CD4-positive, alpha-beta T cell treated with Interleukin-1 beta for 1 hour (primary cell): ENCODE data around the gene C9orf50.
"Not testable (repeated sequence)": the region's sequence is repeated elsewhere in the genome, so short reads cannot be mapped to it uniquely, and the experiment has no call there.

Source experiments
- DNase-seq, 2 donors: peaks; one replicate each; pipeline ENCODE4 v3.0.0-alpha.2; 2020 to 2022

The C9orf50 gene

DNA sequence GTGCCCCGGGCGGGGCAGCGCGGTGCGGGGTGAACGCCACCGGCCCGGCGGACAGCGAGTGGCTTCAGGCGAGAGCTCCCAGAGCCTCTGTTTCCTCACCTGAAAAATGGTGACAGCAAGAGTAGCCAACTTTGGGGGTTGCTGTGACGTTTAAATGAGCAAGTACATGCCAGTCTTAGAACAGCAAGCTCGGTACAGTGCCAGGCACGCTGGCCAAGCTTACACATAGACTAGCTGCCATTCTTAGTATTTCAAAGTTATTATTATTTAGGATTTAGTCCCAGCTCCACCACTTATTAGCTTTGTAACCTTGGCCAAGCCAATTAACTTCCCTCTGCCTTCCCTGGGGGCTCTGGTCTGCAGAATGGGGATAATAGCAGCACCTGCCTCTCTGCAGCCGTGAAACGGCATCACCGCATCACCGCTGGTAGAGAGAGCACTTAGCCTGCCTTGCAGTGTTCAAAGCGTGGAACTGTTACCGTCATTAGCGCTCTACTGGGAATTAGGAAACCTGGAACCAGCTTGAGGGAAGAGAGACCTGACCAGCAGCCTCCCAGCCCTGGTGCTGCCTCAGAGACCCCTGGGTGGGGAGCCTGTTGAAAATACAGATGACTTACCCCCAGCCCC is at the start of gene C9orf50:
Gene C9orf50, minus strand, starts transcription at position 433 of the 627 bp plus-strand sequence. CDS start 527 bp downstream, outside the sequence.
- no peak for DNase-seq

DNA sequence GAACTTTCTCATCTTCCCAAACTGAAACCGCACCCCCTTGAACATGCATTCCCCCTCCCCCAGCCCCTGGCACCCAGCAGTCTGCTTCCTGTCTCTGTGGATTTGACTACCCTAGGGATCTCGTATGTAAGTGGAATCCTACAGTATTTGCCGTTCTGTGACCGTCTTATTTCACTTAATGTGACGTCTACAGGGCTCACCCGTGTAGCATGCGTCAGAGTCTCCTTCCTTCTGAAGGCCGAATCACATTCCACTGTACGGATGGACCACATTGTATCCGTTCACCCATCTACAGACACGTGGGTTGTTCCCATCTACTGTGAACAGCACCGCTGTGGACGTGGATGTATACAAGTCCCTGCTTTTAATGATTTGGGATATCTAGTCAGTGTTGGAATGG is 49.0 kb upstream of the C9orf50 start:
- DNase-seq: no peak

DNA sequence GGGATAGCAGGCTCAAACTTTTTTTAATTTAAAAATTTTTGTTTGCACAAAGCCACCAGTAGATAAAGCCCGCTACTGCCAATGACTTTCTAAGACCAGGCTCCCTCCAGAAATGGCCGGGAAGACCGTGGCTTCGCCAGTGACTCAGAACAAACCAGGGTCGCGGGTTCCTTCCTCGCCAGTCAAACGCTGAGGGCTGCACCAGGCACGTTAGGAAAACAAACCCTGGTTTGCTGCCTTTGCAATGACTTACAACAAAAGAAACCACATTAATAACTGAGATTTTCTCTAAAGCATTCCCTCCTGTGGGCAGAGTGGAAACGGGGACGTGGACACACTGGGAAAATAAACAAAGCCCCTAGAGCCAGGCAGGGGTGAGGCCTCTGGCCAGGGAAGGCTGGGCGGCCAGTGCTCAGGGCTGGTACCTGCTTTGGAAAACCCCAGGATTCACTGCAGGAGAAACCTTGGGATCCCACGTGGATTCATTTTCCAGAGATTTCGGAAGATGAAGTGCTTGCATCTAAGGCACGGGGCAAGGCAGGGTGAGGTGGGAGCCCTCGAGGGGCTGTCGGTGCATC is 48.3 kb upstream of the C9orf50 start:
- no peak for DNase-seq

- no peak for DNase-seq
Observed at GRCh38 chr9:129667850-129668249, 46.9 kb upstream of the C9orf50 start.

DNA sequence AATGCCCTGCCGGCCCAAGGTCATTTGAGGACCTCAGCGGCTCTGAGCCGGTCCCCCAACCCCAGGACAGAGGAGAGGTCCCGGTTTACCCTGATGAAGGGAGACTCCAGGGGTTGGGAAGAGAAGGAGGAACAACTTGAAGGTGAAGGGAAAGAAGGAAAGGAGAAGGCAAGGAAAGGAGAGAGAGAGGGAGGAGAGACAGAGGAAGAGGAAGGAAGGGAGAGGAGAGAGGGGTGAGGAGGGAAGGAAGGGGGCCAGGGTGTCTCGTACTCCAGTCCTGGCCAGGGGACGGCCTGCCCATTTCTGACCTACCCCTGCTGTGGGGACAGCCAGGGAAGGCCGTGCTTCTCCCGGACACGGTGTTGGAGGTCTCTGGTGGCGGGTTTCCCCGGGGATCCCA is 46.5 kb upstream of the C9orf50 start:
- DNase-seq: no peak

GRCh38 chr9:129666575-129666974 is 45.7 kb upstream of the C9orf50 start:
- no peak for DNase-seq

DNA sequence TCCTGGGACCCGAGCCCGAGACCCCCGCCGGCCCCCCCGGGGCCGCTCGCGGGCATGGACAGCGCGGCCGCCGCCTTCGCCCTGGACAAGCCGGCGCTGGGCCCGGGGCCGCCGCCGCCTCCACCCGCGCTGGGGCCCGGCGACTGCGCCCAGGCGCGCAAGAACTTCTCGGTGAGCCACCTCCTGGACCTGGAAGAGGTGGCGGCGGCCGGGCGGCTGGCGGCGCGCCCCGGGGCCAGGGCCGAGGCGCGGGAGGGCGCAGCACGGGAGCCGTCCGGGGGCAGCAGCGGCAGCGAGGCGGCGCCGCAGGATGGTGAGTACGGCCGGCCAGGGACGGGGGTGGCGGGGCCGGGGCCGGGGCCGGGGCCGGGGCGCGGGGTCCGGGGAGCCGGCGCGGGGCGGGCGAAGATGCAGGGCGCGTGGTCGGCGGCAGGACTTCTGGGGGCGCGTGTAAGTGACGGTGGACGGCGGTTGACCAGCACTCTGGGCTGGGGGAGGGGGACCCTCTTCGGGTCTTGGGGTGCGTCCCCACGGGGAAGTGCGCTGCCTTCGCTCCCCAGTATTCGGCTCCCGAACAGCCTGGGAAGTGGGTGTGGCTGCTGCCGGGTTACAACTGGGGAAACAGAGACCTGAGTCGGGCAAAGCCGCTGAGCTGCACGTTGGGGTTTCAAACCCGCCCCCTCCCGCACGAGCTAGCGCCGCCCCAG is 45.1 kb upstream of the C9orf50 start:
- no peak for DNase-seq

GRCh38 chr9:129665389-129665775 is 44.5 kb upstream of the C9orf50 start, which contains the start of gene PRRX2:
PRRX2 (plus strand) TSS chr9:129665647; CDS start chr9:129665868, 221 bp downstream.
- peak; percentile 3 to 17 for DNase-seq

DNA sequence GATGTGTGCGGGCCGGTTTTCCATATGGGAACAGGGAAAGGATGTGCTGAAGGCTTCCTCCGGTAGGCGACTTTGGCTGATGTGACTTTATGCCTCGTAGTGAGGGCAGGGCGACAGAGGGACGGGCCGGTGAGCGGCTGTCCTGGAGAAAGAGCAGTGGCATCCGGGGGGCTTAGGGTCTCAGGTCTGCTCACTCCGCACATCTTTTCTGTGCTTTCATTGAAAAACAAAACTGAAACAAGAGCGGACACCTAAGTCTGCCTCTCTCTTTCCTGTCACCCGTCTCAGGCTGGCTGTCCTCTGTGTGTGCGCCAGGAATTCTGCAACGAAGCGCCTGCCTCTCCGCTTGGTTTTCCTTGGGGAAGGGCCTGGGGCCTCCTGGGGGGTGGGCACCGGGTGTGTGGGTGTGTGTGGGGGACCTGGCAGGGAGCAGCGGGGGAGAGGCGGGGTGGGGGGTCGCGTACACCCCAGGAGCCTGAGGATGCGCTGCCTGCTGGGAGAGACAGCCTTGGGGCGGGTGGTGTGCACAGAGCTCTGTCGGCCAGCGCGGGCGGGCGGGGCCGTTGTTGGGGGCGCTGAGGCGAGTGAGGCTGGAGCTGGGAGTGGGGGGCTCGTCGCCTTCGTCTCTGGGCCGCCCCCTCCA is 44.0 kb upstream of the C9orf50 start:
- no peak for DNase-seq

DNA sequence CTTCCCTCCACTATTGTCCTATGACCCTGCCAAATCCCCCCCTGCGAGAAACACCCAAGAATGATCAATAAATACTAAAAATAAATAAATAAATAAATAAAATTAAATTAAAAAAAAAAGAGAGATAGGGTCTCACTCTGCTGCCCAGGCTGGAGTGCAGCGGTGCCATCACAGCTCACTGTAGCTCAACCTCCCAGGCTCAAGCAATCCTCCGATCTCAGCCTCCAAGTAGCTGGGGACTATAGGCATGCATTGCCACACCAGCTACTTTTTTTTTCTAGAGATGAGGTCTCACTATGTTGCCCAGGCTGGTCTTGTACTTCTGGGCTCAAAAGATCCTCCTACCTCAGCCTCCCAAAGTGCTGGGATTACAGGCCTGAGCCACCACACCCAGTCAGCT is 41.3 kb upstream of the C9orf50 start:
- not testable (repeated sequence) for DNase-seq

DNA sequence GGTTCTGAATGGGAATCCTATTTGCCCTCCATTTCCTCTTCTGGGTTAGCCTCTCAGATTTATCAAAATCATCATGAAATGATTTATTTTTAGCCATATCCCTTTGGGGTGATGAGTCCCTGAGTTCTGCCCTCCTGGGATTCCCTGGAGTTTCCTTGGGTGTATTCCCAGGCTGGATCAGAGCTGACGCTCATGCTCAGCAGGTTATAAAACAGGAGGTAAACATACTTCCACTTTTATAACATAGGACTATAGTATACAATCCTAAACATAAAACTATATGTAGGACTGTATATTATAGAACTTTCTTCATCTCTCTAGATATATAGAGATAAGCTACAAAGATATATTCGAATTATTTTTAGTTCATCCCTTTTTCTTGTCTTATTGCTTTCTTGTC is 40.1 kb upstream of the C9orf50 start:
- DNase-seq: no peak

GRCh38 chr9:129656795-129657390 is 36.0 kb upstream of the C9orf50 start:
- no peak for DNase-seq

- DNase-seq: no peak
Observed at GRCh38 chr9:129655696-129656095, 34.8 kb upstream of the C9orf50 start.

- no peak for DNase-seq
Observed at GRCh38 chr9:129655154-129655553, 34.3 kb upstream of the C9orf50 start.

GRCh38 chr9:129654554-129655040 is 33.7 kb upstream of the C9orf50 start:
- DNase-seq: no peak

DNA sequence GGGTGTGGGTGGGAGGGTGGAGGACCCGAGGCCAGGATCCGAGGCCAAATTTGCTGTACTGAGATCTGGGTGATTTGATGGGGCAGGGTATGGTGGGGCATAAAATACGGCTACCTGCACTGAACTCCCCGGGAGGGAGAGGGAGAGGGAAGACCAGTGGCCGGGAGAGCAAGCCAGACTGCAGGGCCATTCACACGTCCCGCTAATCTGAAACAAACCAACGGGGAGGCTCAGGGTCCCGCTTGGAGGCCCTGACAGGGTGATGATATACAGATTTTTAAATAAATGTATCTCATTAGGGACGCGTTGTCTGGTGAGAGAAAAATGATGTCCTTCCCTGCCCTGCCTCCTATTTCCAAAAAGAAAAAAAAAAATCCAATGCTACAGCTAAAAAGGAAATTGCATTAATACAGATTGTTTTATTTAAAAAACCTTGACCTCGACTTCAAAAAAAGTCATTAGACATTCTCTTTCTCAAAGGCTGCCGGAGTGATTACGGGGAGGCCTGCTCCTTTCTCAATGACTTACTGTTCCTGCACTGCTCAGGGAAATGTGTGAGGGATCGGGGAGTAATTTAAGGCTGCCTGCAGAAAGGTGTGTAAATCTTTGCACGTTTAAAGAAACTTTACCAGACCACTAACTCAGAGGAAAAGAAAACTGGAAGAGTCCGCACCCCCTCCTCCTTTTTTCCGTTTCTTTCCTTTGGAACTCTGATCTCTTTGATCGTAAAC is 33.1 kb upstream of the C9orf50 start:
- DNase-seq: no peak

DNA sequence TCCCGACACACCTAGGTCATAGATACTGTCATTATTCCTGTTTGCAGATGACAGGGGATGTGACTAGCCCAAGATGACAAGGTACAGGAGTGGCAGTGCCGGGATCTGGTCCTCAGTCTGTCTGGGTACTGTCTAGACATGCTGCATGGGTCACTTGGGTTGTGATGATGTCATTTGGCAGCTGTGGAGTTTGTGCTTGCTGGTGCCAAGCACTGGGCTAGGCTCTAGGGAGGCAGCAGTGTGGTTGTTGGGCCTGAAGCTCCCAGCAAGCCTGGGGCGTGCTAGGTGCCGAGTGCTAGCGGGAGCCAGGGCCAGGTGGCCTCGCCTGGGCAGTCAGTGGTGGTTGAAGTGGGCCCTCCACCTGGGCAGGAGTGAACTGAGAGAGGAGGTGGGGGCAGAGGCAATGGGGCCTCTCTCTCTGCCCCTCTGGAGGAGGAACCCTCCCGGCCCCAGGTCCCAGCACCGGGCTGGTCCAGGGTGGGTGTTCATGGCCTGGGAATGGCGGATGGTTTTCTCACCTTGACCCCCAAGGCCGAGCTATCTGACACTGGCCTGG is 29.9 kb upstream of the C9orf50 start:
- no peak for DNase-seq

DNA sequence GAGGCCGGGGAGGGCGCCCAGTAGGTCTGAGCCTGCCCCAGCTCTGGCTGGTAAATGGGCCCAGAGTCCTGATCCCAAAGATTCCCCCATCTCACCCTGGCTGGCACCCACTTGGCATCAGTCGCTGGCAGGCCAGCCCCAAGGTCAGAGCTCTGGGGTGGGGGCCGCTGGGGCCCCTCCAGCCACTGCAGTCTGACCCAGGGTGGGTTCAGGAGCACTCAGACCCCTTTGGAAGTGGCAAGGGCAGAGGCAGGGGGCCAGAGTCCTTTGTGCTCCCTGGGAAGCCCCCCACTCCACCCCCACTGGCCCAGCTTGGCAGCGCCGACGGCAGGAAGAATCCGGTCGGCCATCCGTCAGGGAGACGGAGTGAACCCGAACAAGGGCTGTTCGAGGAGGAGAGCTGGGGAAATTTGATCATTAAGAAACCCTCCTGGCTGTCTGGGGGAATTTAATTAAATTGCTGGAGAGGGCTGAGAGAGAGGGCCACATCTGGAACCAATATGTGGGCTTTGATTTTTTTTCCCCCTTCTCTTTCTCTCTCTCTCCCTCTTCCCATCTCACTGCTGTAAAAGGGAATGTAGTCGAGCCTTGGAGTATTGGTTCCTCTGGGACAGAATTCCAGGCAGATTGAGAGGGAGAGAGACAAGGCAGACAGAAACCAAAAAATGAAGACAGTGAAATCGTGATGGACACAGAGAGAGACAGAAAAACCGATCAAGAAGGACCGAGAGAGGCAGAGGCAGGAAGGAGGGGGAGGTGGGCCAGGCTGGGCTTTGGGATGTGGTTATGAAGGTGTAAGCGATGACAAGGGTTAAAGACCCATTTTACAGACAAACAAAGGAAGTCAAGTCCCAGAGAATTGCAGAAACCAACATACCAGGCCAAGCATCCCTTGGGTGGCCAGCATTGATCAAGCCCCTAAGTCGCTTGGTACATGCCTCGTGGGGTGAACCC is 29.1 kb upstream of the C9orf50 start:
- DNase-seq: no peak

GRCh38 chr9:129648764-129649115 is 27.8 kb upstream of the C9orf50 start:
- DNase-seq: no peak

GRCh38 chr9:129648092-129648763 is 27.3 kb upstream of the C9orf50 start:
- no peak for DNase-seq
